ENCODE data around the gene DBT.
"Not testable (repeated sequence)": the region's sequence is repeated elsewhere in the genome, so short reads cannot be mapped to it uniquely, and the experiment has no call there.

The DBT gene

GRCh38 chr1:100249537-100250257 is at the start of gene DBT:
DBT (minus strand) TSS chr1:100249834; CDS start chr1:100249820, 14 bp downstream.
- peak; percentile 93 to 94 for DNase-seq

- DNase-seq: no peak
These were observed 48.9 kb upstream of the DBT start for GRCh38 chr1:100298512-100298911.

- DNase-seq: not testable (repeated sequence)
These were observed 47.4 kb upstream of the DBT start for GRCh38 chr1:100296997-100297396.

- DNase-seq: no peak
These were observed 46.5 kb upstream of the DBT start for GRCh38 chr1:100296140-100296539.

DNA sequence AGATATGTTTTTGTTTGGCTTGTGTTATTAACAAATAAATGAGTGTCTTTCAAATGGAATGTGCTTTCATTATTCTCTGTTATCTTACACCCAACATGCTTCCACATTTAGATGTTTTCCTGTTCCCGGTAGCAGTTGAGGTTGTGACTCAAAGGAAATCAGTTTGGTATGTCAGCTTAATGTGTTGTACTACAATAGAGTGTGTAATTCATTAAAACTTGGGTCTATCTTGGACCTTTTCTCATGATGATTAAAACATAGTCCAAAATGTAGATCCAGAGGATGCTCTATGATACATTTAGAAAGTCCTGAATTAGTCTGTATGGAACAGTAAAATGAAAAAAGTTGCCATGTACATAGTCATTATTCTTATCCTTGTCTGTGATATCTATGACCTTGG is 43.1 kb upstream of the DBT start:
- no peak for DNase-seq

DNA sequence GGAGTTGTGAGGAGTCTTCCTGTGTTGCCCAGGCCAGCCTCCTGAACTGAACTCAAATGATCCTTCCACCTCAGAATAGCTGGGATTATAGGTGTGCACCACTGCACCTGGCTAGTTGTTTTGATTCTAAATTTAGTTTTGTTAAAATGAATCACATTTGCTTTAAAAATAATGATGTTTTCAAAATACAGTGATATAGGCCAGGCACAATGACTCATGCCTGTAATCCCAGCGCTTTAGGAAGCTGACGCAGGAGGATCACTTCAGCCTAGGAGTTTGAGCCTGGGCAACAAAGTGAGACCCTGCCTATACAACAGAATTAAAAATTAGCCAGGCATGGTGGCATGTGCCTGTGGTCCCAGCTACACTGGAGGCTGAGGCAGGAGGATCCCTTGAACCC is 40.7 kb upstream of the DBT start:
- no peak for DNase-seq

DNA sequence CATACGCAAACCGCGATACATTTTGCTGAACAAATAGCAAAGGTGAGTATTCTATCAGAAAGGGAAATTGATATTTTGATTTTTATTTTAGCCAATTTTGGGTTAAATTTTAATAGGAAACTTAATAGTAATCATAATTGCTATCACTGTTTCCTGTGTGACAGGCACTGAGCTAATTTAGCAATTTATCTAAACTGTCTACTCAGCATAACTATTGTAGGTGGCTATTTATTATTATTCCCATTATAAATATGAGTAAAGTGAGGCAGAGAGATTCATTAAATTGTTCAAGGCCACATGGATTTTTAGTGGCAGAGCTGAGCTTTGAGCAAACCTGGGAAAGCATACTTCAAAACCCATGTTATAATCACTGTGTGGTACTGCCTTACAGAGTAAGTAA is 37.5 kb upstream of the DBT start:
- no peak for DNase-seq

GRCh38 chr1:100284591-100284990 is 35.0 kb upstream of the DBT start:
- no peak for DNase-seq

DNA sequence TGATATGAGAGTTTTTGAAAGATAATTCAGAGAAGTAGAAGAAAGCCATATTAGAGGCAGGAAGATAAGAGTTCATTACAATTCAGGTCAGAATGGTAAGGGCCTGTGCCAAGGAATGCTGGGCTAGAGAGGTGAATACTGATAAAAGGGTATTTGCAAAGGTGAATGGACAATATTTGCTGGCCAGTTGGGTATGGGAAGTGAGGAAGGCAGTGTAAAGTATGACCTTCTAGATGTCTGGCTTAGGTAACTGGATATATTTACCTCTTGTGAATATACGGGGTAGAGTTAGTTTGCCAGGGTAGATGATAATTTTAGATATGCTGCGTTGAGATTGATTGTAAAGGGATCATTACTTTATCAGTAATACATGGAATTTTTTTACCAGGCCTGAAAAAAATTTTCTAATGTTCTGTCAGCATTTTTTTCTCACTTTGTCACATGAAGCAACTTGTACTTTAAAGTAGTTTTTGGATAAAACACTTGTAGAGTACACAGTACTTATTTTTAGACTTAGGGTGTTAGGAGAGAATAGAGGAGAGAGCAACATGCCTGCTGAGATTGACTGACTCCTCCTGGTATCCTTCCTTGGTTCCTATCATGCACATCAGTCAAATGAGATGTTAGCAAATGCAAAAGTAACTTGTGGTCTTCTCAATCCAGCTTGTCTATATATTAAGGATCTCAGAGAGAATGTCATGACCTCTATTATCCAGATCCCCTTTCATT is 30.5 kb upstream of the DBT start:
- DNase-seq: no peak

DNA sequence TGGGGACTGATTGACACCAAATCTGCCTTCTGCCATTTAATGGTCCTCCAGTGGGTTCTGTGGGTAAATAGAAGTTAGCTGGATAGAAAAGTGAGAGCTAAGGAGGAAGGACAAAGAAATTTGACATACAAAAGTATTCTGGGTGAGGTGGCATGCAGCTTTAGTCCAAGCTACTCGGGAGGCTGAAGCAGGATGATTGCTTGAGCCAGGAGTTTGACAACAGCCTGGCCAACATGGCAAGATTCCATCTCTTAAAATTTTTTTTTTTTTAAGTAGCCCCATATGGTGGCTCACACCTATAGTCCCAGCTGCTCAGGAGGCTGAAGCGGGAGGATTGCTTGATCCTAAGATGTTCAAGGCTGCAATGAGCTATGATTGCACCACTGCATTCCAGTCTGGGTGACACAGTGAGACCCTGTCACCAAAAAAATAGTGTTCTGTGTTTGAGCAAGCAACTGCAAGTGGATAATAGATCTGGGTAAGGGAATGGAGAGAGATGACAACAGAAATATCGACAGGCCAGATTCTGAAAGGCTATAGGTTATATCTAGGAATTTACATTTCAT is 29.8 kb upstream of the DBT start:
- no peak for DNase-seq

GRCh38 chr1:100277866-100278265 is 28.2 kb upstream of the DBT start:
- DNase-seq: no peak

DNA sequence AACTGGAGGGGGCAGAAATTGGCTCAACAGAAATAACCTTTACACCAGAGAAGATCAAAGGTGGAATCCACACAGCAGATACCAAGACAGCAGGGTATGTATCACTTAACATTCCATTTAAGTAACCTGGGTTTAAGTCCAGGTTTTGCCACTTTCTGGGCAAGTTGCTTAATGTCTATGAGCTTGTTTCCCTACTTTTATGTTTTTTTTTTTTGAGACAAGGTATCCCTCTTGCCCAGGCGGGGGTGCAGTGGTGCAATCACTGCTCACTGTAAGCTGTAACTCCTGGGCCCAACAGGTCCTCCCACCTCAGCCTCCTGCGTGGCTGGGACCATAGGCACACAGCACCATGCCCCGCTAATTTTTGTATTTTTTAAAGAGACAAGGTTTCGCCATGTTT is 18.6 kb upstream of the DBT start:
- DNase-seq: no peak

GRCh38 chr1:100267284-100267683 is 17.6 kb upstream of the DBT start:
- no peak for DNase-seq

DNA sequence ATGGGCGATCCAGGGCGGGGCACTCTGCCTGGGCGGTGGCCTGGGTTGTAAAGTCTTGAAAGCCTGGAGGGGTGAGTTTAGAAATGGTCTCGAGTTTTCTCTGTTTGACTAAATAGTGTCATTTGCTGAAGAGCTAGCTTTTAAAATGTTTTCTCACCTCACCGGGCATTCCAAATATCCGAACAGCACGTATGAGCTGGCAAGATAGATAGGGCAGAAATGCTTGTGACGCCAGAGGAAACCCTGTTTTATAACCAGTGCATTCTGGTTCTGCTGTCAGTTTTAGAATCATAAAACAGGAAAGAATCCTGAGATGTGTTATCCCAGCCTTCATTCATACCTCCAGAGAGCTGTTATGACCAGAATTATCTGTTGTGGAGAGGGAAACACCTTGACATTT is 17.1 kb upstream of the DBT start:
- no peak for DNase-seq

- DNase-seq: peak; percentile 96
These were observed 16.5 kb upstream of the DBT start, which contains the start of gene RTCA for GRCh38 chr1:100265931-100266740. RTCA (plus strand) TSS chr1:100266216; CDS start chr1:100266376, 160 bp downstream.

DNA sequence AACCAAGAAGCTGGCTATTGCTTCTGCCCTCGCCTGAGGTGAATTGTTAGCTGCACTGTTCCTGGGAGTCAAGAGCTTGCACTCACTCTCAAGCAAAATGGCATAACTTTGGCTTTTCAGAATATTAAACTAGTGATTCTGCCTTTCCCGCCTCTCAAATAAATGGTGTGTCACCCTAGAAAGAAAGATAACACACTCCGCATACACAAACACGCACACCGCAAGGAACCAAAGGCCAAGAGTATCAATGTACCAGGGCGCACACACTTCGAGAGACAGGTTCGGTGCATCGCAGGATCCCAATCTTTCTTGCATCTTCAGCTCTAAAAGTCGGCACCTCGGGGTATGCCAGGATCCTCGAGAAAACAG is 15.9 kb upstream of the DBT start:
- no peak for DNase-seq

GRCh38 chr1:100264081-100264480 is 14.4 kb upstream of the DBT start:
- DNase-seq: not testable (repeated sequence)

- no peak for DNase-seq
These were observed 12.1 kb upstream of the DBT start for GRCh38 chr1:100261686-100262085.

GRCh38 chr1:100258427-100258826 is 8.8 kb upstream of the DBT start:
- DNase-seq: not testable (repeated sequence)

GRCh38 chr1:100256273-100256672 is 6.6 kb upstream of the DBT start:
- DNase-seq: not testable (repeated sequence)

- no peak for DNase-seq
These were observed 3.9 kb upstream of the DBT start for GRCh38 chr1:100253552-100253951.

GRCh38 chr1:100252901-100253300 is 3.3 kb upstream of the DBT start:
- DNase-seq: no peak

DNA sequence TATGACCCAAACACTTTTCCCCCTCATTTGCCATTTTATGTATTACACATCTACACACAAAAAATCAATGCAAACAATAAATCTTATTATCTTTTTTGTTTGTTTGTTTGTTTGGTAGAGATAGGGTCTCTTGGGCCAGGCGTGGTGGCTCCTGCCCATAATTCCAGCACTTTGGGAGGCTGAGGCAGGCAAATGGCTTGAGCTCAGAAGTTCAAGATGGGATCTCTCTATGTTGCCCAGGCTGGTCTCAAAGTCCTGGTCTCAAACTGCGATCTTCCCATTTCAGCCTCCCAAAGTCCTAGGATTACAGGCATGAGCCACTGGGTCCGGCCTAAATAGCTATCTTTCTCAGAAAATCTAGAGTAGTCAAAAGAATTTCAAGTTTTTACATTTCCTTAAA is 1.2 kb upstream of the DBT start:
- DNase-seq: no peak
